ENCODE measurements around the gene KLHDC7B. TPM values are rescaled to one million over a fixed set of nuclear protein-coding genes. Genes with fewer than 3 reads are reported as not detected.

The KLHDC7B gene
- total and polyA plus RNA-seq, 10 of the 15 experiments (the other 5 are each of a cell fraction or from before 2014, with no cell fraction given), result 0.05 to 2.2 (median 0.93) TPM; not detected in 2

DNA sequence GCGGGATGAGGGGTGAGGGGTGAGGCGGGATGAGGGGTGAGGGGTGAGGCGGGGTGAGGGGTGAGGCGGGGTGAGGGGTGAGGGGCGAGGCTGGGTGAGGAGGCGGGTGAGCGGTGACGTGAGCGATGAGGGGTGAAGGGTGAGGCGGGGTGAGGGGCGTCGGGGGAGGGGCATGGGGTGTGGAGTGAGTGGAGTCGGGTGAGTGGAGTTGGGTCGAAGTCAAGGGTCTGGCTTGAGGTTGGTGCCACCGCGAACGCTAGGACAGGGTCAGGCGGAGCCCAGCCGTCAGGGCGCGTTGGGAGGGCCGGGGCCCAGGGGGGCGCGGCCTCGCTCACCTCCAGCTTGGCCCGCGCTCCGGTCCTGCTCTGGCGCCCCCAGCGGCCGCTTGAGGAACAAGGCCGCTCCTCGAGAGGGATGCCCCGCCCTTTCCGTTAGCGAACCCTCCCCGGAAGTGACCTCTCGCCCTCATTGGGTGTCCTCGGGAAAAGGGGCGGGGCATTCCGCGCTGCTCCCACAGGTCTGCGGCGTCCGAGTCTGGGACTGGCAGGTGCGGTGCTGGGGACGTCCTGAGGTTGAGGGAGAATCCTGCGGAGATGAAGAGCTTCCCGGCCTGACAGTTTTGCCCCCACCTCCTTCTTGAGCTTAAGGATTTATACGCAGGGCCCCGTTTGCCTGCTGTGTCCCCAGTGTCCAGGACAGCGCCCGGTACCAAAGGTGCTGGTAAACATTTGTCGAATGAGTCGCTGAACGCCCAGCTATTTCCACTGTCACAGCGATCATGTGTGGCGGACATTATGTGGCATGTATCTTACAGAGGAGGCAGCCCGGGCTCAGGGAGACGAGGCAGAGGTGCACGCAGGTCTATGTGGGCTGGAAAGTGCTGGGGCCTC is 17.1 kb downstream of the KLHDC7B start, which contains the start of gene SYCE3:
Gene SYCE3 (minus strand): TSS at position 397 of the 890 bp plus-strand sequence. CDS start 6,514 bp downstream, outside the sequence.
- H3K9me3 ChIP-seq (replicated peaks; ENCODE audit: control insufficient read depth, insufficient read depth, low read length), result no peaks in the 10 kb centered on the region
- ChIA-PET CTCF (interaction anchor here (0.6 to 2.5 kb wide), 23 partner anchors 10 to 387 kb away, joined by 3 to 21 read pairs (median 4); partner anchors contain the start of genes CHKB, HDAC10, KLHDC7B and LMF2), SMC1A (ENCODE audit: uncharacterized antibody, unreplicated experiment) (interaction anchor here (0.7 to 2.8 kb wide), 8 partner anchors 10 to 59 kb away, joined by 3 to 14 read pairs (median 4); partner anchors contain the start of gene SCO2), POLR2A (interaction anchor here (0.6 to 4.8 kb wide), 13 partner anchors 11 to 376 kb away, joined by 3 to 21 read pairs (median 5); partner anchors contain the start of genes ARSA, KLHDC7B, LMF2 and NCAPH2), RAD21 (ENCODE audit: unreplicated experiment) (interaction anchor here (0.7 to 2.9 kb wide), 8 partner anchors 14 to 92 kb away, joined by 3 to 17 read pairs (median 3); partner anchors contain the start of genes KLHDC7B and SCO2)
- H3K9ac ChIP-seq (ENCODE audit: control insufficient read depth, insufficient read depth, low read length), result peak within 1 kb of the TSS; percentile 57
- peak; percentile 81 for FAIRE-seq
- H2AFZ ChIP-seq (ENCODE audit: control insufficient read depth, low read depth, low read length), result peak within 1 kb of the TSS; percentile 63
- H3K4me1 ChIP-seq (ENCODE audit: control insufficient read depth, insufficient read depth, low read length), result no peaks in the 10 kb centered on the region
- DNase-seq (ENCODE audit: low read depth, low spot score), result peak; percentile 75
- peaks cover 0 to 1% of the 10 kb centered on the region in 2 experiments; a peak in 1 of 4 replicates for H3K27me3 ChIP-seq (replicated peaks in 1 of 2; ENCODE audit: control insufficient read depth in 2 of 2, insufficient read depth in 2 of 2, low read length in 1 of 2)
- peak within 1 kb of the TSS; percentile 94 for H3K4me3 ChIP-seq
- in situ Hi-C loops (cut with MboI), result no loop called here
- intact Hi-C loops (cut with micrococcal nuclease; ENCODE audit: unreplicated experiment), result loop anchor here (1.0 to 5.0 kb wide), 2 partner anchors 21 to 35 kb away; partner anchors contain the start of gene SCO2
- TSS peak; percentile 97 for BruUV-seq (replicated peaks)
- WGBS (ENCODE audit: insufficient coverage, insufficient replicate concordance, low lambda C conversion rate, missing lambda C conversion rate), result 2% methylated on average over 40 of the region's 61 CpGs
- peak; percentile 98 for ATAC-seq
- H3K36me3 ChIP-seq (ENCODE audit: control insufficient read depth in 2 of 2, insufficient read depth in 2 of 2, low read length in 1 of 2), result no peaks in the 10 kb centered on the region
- H3K79me2 ChIP-seq (ENCODE audit: control insufficient read depth, insufficient read depth, low read length), result no peaks in the 10 kb centered on the region
- H3K27ac ChIP-seq (ENCODE audit: control insufficient read depth, insufficient read depth), result no peak within 1 kb of the TSS
- peak within 1 kb of the TSS; percentile 73 for H3K4me2 ChIP-seq (ENCODE audit: control insufficient read depth, insufficient read depth)
- no peaks in the 10 kb centered on the region for H4K20me1 ChIP-seq (ENCODE audit: control insufficient read depth, insufficient read depth)
- TF ChIP-seq, protein P1, sequence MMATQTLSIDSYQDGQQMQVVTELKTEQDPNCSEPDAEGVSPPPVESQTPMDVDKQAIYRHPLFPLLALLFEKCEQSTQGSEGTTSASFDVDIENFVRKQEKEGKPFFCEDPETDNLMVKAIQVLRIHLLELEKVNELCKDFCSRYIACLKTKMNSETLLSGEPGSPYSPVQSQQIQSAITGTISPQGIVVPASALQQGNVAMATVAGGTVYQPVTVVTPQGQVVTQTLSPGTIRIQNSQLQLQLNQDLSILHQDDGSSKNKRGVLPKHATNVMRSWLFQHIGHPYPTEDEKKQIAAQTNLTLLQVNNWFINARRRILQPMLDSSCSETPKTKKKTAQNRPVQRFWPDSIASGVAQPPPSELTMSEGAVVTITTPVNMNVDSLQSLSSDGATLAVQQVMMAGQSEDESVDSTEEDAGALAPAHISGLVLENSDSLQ (IDR thresholded peaks at IDR 0.05), result peak; percentile 67
- TF ChIP-seq TCF12 (IDR thresholded peaks at IDR 0.05; ENCODE audit: low read depth, low read length) (no peak), HDGF (IDR thresholded peaks at IDR 0.05) (0 out of 2 replicates have a peak, but pooled peaks have one; percentile 51), CEBPB (IDR thresholded peaks at IDR 0.05; ENCODE audit: borderline replicate concordance in 1 of 2, low read depth in 2 of 2, low read length in 2 of 2) (no peak), CREM (IDR thresholded peaks at IDR 0.05; ENCODE audit: low read depth) (peak; percentile 10; the same call in 1 of the 2 replicates), STAT3 (IDR thresholded peaks at IDR 0.05; ENCODE audit: low read depth, low read length) (no peak), NFYB (IDR thresholded peaks at IDR 0.05; ENCODE audit: insufficient read depth, low read depth, low read length) (peak; percentile 81), GABPA (IDR thresholded peaks at IDR 0.05; ENCODE audit: low read depth) (0 out of 2 replicates have a peak, but pooled peaks have one; percentile 31), RELA (IDR thresholded peaks at IDR 0.05; ENCODE audit: borderline replicate concordance, partially characterized antibody) (no peak), CREB1 (IDR thresholded peaks at IDR 0.05; ENCODE audit: low read depth) (peak; percentile 65)
- TF ChIP-seq, protein P2, sequence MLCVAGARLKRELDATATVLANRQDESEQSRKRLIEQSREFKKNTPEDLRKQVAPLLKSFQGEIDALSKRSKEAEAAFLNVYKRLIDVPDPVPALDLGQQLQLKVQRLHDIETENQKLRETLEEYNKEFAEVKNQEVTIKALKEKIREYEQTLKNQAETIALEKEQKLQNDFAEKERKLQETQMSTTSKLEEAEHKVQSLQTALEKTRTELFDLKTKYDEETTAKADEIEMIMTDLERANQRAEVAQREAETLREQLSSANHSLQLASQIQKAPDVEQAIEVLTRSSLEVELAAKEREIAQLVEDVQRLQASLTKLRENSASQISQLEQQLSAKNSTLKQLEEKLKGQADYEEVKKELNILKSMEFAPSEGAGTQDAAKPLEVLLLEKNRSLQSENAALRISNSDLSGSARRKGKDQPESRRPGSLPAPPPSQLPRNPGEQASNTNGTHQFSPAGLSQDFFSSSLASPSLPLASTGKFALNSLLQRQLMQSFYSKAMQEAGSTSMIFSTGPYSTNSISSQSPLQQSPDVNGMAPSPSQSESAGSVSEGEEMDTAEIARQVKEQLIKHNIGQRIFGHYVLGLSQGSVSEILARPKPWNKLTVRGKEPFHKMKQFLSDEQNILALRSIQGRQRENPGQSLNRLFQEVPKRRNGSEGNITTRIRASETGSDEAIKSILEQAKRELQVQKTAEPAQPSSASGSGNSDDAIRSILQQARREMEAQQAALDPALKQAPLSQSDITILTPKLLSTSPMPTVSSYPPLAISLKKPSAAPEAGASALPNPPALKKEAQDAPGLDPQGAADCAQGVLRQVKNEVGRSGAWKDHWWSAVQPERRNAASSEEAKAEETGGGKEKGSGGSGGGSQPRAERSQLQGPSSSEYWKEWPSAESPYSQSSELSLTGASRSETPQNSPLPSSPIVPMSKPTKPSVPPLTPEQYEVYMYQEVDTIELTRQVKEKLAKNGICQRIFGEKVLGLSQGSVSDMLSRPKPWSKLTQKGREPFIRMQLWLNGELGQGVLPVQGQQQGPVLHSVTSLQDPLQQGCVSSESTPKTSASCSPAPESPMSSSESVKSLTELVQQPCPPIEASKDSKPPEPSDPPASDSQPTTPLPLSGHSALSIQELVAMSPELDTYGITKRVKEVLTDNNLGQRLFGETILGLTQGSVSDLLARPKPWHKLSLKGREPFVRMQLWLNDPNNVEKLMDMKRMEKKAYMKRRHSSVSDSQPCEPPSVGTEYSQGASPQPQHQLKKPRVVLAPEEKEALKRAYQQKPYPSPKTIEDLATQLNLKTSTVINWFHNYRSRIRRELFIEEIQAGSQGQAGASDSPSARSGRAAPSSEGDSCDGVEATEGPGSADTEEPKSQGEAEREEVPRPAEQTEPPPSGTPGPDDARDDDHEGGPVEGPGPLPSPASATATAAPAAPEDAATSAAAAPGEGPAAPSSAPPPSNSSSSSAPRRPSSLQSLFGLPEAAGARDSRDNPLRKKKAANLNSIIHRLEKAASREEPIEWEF (IDR thresholded peaks at IDR 0.05; ENCODE audit: insufficient replicate concordance, low read depth, low read length), result no peak
- TF ChIP-seq, protein P3, sequence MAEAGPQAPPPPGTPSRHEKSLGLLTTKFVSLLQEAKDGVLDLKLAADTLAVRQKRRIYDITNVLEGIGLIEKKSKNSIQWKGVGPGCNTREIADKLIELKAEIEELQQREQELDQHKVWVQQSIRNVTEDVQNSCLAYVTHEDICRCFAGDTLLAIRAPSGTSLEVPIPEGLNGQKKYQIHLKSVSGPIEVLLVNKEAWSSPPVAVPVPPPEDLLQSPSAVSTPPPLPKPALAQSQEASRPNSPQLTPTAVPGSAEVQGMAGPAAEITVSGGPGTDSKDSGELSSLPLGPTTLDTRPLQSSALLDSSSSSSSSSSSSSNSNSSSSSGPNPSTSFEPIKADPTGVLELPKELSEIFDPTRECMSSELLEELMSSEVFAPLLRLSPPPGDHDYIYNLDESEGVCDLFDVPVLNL (IDR thresholded peaks at IDR 0.05; ENCODE audit: low read depth, low read length), result no peak

Measured in GM12878 (cell line).